HK-2 (cell line): ENCODE measurements around the gene CALN1.
"Not testable (repeated sequence)": the region's sequence is repeated elsewhere in the genome, so short reads cannot be mapped to it uniquely, and the experiment has no call there.

Experiments
- DNase-seq: peaks from one replicate; pipeline ENCODE4 v3.0.0-alpha.2; 2018; ENCODE audit not compliant: unreplicated experiment

The CALN1 gene

GRCh38 chr7:71982851-71983250, 429.3 kb downstream of the CALN1 start:
- DNase-seq = no peak

- no peak for DNase-seq
Measured at GRCh38 chr7:71976645-71977044, 435.5 kb downstream of the CALN1 start.

DNA sequence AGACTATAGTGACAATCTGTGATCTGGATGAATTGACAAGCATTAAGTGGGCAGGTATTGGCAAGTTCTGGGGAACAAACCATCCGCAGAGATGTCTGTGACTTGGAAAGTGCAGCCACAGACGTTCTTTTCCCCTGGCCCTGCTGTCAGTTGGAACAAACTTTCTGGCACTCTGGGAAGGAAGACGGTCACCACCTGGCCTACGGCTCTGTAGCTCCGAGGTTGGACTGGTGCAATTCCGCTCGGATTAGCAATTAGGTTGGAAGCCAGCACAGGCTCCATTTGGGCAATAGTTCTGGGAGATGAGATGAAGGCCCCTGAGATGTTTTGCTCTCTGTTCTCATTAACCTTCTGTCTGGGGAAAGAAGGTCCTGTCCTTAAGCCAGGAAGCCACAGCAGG, 437.5 kb downstream of the CALN1 start:
- DNase-seq = no peak

DNA sequence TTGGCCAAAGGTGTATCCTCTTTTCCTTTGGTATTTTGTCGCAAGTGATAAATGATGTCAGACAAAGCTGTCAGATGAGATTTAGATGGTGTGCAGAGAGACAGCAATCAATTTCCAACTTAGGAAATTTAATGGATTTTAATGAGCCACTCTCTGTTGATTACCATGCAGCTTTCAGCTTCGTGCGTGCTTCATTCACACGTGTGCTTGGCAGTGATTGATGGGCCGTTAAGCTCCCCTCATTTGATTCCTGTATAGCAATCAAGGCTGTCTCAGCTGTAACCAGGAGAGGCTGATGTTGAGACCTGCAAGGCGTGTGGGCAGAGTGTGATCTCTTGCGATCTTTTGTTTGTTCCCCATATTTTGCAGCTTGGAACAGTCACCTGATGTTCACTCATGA, 439.6 kb downstream of the CALN1 start:
- DNase-seq = no peak

DNA sequence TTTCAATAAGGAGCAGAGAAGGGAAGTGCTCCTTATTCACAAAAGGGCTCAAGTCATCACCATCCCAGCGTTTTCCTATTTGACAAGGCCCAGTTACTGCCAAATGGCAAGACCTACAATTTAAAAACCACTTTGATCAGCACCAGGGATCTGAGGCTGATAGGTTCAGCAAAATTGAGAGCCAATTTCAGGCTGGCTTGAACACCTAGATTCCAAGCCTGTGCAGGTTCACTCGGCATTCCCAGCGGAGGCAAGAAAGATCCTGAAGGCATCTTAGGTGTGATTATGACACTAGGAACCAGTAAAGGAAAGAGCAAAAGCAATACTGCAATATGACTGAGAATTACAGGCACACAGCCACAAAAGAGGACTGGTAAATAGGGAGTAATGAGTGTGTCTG, 441.4 kb downstream of the CALN1 start:
- DNase-seq = no peak

GRCh38 chr7:71962636-71963035, 449.5 kb downstream of the CALN1 start:
- DNase-seq = no peak

- no peak for DNase-seq
Measured at GRCh38 chr7:71961283-71961682, 450.9 kb downstream of the CALN1 start.

GRCh38 chr7:71942115-71942514, 470.0 kb downstream of the CALN1 start:
- DNase-seq = no peak

GRCh38 chr7:71937840-71938371, 474.2 kb downstream of the CALN1 start:
- DNase-seq = no peak

DNA sequence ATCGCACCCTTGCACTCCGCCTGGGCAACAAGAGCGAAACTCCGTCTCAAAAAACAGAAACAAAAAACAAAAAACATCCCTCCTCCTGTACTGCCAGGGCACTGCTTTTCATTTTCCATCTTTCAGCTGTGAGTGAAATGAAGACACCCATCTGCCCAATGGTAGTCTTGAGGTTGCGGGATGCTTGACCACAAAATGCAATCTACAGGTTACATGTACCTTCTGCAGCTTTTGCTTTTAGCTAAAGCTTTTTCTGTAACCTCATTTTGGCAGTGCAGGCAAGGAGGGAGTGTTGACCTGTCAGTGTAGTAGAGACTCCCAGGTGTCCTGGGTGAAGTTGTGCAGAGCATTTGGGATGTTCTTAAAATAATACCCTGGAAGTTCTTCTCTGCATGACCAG, 476.5 kb downstream of the CALN1 start:
- no peak for DNase-seq

- DNase-seq = no peak
Measured at GRCh38 chr7:71933426-71933825, 478.7 kb downstream of the CALN1 start.

DNA sequence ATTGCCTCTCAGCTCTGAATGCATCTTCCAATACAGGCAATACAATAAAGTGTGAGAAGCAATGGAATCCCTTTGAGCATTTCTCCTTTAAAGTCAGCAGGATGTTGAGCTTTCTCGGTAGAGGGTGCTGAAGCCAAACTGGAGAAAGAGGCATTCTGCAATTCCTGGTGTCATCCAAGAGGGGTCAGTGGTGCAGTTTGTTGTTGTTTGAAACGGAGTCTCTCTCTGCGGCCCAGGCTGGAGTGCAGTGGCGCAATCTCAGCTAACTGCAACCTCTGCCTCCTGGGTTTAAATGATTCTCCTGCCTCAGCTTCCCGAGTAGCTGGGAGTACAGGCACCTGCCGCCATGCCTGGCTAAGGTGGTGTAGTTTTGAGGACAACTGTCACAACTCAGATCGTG, 486.5 kb downstream of the CALN1 start:
- DNase-seq = no peak

DNA sequence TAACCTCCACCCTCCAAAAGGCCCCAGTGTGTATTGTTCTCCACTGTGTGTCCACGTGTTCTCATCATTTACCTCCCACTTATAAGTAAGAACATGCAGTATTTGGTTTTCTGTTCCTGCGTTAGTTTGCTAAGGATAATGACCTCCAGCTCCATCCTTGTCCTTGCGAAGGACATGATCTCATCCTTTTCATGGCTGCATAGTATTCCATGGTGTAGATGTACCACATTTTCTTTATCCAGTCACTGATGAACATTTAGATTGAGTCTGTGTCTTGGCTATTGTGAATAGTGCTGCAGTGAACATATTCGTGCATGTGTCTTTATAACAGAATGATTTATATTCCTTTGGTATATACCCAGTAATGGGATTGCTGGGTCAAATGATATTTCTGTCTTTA, 497.9 kb downstream of the CALN1 start:
- not testable (repeated sequence) for DNase-seq

DNA sequence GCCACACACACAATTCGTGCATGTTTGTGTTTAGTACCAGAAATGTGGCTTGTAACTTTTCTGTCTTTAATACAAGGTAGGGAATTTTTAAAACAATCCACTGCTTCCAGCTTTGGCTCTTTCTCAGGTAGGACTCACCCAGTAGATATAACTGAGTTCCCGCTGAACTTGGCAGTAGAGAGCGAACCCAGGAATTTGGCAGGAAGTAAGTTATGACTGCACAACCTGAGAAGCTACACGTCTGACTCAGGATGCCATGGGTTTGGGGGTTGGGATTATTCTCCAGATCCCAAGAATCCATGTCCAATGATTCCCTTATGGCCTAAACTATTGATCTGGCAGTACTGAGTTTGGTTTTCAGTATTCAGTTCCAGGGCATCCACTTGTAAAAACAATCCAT, 499.7 kb downstream of the CALN1 start:
- DNase-seq = no peak

DNA sequence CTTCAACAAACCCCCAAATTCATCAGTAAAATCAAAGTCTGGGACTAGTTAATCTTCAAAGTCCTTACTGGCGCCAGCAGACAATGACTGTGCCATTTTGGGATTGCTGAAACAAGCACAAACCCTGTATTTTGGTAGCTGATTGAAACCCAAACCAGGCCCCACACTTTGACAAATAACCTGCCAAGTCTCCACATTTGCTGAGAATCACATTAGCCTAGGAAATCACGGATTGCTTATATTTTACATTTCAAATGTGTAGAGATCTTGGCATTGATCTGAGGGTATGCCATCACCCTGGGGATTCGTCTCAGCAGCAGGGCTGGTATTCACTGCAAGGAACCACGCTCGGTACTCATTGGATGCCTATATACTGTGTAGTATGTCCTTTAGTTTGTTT, 501.1 kb downstream of the CALN1 start:
- no peak for DNase-seq

- no peak for DNase-seq
Measured at GRCh38 chr7:71905821-71906220, 506.3 kb downstream of the CALN1 start.

DNA sequence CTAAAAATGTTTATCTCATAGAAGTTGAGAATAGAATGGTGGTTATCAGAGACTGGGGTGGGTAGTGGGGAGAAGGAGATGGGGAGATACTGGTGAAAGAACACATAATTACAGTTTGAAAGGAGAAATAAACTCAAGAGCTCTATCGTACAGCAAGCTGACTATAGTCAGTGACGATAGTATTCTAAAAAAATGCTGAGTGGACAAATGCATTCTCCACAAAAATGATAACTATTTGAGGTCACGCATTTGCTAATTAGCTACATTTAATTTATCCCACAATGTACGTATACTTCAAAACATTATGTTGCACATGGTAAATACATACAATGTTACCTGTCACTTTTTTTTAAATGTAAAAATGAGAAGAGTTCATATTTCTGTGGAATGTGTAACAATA, 507.7 kb downstream of the CALN1 start:
- DNase-seq = no peak

GRCh38 chr7:71900556-71900955, 511.6 kb downstream of the CALN1 start:
- no peak for DNase-seq

DNA sequence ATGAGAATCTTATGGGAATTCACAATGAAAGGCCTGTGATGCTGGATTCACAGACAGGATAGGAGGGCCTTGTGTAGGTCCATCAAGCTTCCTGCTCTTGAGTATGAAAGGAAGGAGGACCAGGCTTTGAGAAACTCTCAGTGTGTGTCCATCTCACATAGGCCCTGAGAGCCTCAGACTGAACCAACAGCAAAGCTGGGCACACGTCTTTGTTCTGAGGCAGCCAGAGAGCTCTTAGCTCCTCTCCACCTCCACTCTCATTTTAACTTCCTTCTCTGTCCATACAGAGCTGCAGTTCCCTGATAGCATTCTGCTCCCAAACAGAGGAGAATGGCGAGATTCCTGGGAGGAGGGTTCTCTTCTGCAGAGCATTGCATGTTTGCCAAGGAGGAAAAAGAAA, 515.6 kb downstream of the CALN1 start:
- no peak for DNase-seq

DNA sequence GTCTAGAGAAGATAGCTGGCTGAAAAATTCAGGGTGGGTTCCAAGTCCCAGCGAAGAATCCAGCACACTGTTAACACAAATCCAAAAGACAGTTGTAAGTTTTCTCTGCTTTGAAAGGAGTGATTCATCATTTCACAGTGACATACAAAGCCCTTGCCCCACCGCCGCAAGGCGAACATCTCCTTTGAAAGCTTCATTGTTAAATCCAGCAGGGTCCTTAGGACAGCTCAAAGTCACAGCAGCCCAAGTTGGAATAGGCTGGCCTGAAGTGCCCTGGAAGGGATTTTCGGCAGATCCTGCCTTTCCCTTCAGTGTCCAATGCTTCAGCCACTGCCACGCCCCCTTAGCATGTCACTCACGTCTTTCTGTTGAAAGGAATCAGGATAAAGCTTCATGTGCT, 526.1 kb downstream of the CALN1 start:
- DNase-seq = no peak

DNA sequence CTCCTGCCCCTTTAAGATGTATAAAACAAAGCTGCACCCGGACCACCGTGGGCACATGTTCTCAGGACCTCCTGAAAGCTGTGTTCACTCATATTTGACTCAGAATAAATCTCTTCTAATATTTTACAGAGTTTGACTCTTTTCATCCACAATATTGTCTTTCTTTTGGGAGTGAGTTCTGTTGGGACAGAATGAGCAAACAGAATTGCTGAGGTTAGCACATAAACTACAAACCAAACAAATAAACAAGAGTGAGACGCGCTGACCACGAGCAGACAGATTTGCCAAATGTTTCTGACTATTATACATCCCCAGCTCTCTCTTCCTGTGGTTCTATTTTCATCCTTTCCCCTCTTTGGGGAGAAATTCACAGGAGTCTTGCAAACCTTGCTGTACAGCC, 526.7 kb downstream of the CALN1 start:
- DNase-seq = no peak

DNA sequence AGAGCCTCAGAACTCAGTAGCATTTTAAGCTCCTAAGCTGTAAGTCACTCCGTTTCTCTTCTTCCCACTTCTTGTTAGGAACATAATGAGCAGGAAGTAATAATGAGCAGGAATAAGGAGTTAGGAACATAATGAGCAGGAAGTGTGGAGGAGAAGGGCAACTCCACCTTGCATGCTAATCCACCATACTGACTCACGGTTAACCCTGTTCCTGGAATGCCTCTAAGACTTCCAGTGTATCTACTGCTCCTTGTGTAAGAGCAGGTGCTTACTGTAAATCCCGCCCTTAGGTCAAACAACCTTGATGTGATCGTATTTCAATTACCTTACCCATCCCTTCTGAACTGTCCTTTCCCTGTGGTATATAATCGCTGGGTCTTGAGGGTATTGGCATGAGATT, 528.7 kb downstream of the CALN1 start:
- no peak for DNase-seq

- DNase-seq = no peak
Measured at GRCh38 chr7:71871446-71871845, 540.7 kb downstream of the CALN1 start.

- DNase-seq = no peak
Measured at GRCh38 chr7:71870812-71871211, 541.3 kb downstream of the CALN1 start.

- DNase-seq = peak; percentile 10
Measured at GRCh38 chr7:71868797-71869196, 543.3 kb downstream of the CALN1 start.
